Liver (tissue), 3 donors: ENCODE measurements around the gene SGPL1.

Experiments used
- CTCF ChIP-seq: fragments of 150-350 bp; IDR thresholded peaks from 2 replicates; pipeline ENCODE4 v1.5.1; 2017; ENCODE audit warnings: improper control_type of control experiment, low read depth, low read length; ENCODE audit not compliant: missing input control
- MAX ChIP-seq: IDR thresholded peaks from 2 replicates; pipeline ENCODE4 v1.6.1; 2016; ENCODE audit warnings: antibody characterized with exemption
- TAF1 ChIP-seq: conservative IDR thresholded peaks from 2 replicates; pipeline ENCODE4 v1.6.1; 2016; ENCODE audit warnings: antibody characterized with exemption, mild to moderate bottlenecking
- donor health status: healthy.
- donor health status: healthy.

- TF ChIP-seq MAX, result no peak
- TF ChIP-seq CTCF, result no peak
- TF ChIP-seq TAF1, result no peak
Measured at GRCh38 chr10:70913191-70913892, 97.6 kb downstream of the SGPL1 start.
